Measurements from ENCODE around the gene TET3. TPM values are rescaled to one million over a fixed set of nuclear protein-coding genes. Genes with fewer than 3 reads are reported as not detected.

The TET3 gene
- total and polyA plus RNA-seq, 2 of the 8 experiments (the other 6 are each of a cell fraction or from before 2014, with no cell fraction given): 4.5 to 21.1 TPM

- TF ChIP-seq E2F6 (IDR thresholded peaks at IDR 0.05): no peak
- no peak for TF ChIP-seq CBX8 (IDR thresholded peaks at IDR 0.05; ENCODE audit: borderline replicate concordance, low read depth, low read length)
- no peak for TF ChIP-seq BACH1 (IDR thresholded peaks at IDR 0.05; ENCODE audit: low read length)
- TF ChIP-seq SAP30 (IDR thresholded peaks at IDR 0.05; ENCODE audit: insufficient read depth, insufficient replicate concordance, low read length): peak; percentile 82
- no peak for TF ChIP-seq ATF3 (IDR thresholded peaks at IDR 0.05; ENCODE audit: insufficient read depth, low read depth, low read length)
- 0 out of 2 replicates have a peak, but pooled peaks have one; percentile 37 for TF ChIP-seq TAF1 (IDR thresholded peaks at IDR 0.05; ENCODE audit: low read depth, low read length)
- peak in 1 of 2 experiments; percentile 30; a peak in 2 of 4 replicates for TF ChIP-seq SIN3A (conservative IDR thresholded peaks at IDR 0.05 in 1 of 2, IDR thresholded peaks at IDR 0.05 in 1 of 2; ENCODE audit: low read depth in 1 of 2, low read length in 2 of 2)
Observed at GRCh38 chr2:74002505-74003421, 18.1 kb downstream of the TET3 start (continued).

All from H1 (cell line).